Activated effector memory CD4-positive, alpha-beta T cell treated with Interleukin-2 at 50 U/mL for 16 hours (primary cell): ENCODE measurements around the gene ZNF578.
"Not testable (repeated sequence)": the region's sequence is repeated elsewhere in the genome, so short reads cannot be mapped to it uniquely, and the experiment has no call there.

Source experiments
- DNase-seq: peaks from one replicate; pipeline ENCODE4 v3.0.0-alpha.2; 2020

The ZNF578 gene

DNA sequence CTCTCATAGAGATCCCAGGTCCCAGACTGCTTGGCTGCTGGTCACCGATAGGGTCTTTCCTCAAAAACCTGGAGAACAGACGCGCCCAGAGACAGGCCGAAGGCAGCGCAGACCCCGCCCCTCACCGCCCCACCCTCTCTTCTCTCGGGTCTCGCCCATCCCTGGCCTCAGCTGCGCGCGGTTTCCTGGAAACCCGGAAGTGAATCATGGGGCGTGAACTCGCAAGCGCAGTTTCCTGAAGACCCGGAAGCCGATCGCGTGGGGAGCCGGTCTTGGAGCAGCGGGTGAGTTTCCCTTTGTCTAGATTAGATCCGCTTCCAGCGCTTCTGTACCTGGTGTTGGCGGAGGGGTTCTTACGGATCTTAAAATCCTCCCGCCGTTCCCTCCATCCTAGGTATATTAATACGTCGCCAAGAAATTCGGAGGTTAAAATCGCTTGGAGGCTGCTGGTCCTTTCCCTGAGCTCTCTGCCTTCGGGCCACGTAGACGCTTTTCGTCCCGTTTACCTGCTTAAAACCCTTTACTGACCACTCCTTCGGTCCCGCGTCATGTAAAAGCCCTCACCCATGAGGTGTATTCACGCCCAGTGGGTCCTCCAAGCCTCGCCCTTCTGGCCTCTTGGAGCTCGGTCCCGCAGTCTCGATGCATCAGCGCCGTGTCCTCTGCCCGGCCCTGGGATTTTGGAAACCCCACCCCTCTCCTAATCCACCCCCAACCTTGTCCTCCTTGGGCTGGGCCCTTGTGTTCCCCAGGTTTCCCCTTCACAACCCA, at the start of gene ZNF578:
TSS of gene ZNF578 (plus strand) at position 230 of the 771 bp plus-strand sequence. CDS start 48,293 bp downstream, outside the sequence.
- peak; percentile 45 for DNase-seq

DNA sequence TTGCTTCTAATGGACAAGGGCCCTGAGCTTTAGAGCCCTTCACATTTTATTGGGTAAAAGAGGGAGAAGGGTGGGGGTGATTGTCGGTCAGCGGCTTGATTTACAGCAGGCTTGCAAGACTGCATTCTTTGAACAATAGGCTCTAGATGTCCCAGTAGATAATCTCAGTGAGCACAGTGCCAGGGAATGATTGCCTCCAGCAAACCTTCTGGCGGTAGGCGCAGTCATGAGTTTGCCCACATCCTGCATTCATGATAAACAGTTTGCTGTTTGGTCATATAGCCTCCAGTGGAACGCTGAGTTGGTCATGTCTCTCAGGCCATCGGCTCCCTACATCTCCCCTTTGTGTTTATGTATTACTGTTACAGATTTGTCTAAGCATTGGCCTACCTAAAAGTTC, 43.1 kb upstream of the ZNF578 start:
- no peak for DNase-seq

DNA sequence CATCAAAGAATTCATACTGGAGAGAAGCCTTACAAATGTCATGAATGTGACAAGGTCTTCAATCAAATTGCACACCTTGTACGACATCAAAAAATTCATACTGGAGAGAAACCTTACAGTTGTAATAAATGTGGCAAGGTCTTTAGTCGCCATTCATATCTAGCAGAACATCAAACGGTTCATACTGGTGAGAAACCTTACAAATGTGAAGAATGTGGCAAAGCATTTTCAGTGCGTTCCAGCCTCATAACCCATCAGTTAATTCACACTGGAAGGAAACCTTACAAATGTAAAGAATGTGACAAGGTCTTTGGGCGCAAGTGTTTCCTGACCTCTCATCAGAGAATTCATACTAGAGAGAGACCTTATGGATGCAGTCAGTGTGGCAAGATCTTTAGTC, 37.6 kb upstream of the ZNF578 start:
- DNase-seq: no peak

DNA sequence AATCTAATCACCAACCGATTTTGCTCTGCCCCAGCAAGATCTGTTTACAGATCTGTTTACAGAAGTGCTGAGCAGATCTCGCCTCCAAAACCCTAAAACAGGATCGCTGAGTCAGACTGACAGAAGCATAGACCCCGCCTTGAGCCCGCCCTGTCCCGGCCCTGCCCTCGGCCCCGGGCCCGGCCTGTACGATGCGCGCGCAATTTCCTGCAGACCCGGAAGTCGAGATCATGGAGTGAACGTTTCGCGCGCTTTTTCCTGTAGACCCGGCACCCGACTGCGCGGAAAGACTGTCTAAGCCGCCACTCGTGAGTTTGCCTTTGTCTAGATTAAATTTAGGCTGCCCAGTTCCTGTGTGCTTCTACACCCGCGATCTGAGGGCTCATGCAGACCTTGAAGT, 24.4 kb upstream of the ZNF578 start, which contains the start of gene ZNF534:
TSS of gene ZNF534 (plus strand) at position 212 of the 400 bp plus-strand sequence. CDS start 2,327 bp downstream, outside the sequence.
- no peak for DNase-seq

DNA sequence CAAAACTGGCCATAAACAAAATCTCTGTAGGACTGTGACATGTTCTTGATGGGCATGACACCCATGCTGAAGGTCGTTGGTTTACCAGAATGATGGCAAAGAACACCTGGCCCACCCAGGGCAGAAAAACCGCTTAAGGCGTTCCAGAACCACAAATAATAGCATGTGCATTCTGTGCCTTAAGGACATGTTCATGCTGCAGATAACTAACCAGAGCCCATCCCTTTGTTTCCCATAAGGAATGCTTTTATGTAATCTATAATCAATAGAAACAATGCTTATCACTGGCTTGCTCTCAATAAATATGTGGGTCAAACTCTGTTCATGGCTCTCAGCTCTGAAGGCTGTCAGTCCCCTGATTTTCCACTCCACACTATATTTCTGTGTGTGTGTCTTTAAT, 11.2 kb upstream of the ZNF578 start:
- no peak for DNase-seq

DNA sequence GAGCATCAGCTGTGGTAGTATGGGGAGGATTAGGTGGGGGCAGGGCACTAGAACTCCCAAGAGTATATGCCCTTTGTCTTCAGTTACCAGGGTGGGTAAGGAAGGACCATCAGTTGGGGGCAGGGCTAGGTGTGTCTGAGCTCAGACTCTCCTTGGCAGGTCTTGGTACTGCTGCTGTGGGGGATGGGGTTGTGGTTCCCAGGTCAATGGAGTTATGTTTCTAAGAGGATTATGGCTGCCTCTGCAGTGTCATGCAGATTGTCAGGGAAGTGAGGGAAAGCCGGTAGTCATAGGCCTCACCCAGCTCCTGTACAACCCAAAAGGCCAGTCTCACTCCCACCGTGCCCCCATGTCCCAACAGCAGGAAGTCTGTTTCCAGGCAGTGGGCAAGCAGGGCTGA, 8.8 kb upstream of the ZNF578 start:
- no peak for DNase-seq

DNA sequence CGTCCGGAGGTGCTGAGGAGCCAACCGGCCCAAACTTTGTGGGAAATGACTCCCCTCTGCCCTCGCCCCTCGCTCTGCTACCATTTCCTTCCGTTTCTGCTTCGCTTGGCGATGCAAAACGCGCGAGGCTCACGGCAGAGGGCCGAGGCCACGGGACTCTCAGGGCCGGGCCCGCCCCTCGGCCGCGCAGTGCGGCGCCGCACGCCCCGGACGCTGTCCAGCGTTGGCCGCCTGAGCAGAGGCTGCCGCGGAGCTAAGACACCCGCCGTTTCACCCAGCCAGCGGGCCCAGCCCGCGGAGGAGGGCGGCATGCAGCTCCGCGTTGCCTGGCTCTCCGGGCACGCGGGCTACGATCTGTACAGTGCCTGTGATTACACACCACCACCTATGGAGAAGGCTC, 2.1 kb upstream of the ZNF578 start:
- no peak for DNase-seq

DNA sequence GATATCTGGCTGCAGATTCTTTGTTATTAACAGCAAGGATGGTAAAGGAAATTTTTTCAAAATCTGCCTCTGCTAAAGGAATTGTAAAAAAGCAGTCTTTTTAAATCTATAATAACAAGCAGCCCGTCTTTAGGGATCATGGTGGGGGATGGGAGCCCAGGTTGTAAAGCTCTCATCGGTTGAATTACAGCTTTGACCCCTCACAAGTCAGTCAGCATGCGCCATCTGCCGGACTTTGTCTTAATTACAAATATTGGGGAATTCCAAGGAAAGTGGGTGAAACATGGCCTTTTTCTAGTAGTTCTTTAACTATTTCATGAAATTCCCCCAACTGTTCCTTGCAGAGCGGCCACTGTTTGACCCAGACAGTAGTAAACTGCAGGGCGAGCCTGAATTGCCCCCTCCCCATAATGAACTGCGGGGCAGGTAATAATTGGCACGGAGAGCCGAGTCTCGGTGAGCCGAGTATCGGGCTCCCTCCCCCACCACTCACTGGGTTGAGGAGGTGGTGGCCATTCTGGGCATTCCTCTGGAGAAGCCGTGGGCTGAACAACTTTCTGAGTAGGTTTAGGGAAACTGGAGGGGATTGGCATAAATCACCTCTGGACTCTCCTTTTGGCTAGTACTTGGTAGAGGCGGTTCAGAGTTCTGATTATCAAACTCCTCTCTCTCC, 11.6 kb downstream of the ZNF578 start:
- no peak for DNase-seq

DNA sequence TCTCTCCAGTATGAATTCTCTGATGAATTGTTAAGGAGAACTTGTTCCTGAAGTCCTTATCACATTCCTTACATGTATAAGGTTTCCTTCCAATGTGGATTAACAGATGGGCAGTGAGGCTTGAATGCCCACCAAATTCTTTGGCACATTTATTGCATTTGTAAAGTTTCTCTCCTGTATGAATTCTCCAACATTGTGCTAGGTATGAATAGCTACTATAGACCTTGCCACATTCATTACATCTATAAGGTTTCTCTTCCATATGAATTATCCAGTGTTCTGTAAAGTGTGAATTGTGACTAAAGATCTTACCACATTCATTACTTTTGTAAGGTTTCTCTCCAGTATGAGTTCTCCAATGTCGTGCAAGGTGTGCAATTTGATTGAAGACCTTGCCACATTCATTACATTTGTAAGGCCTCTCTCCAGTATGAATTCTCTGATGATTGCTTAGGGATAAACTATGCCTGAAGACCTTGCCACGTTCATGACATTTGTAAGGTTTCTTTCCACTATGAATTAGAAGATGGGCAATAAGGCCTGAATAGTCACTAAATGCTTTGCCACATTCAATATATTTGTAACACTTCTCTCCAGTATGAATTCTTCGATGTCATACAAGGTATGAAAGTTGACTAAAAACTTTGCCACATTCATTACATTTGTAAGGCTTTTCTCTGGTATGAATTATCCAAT, 20.4 kb downstream of the ZNF578 start:
- no peak for DNase-seq

DNA sequence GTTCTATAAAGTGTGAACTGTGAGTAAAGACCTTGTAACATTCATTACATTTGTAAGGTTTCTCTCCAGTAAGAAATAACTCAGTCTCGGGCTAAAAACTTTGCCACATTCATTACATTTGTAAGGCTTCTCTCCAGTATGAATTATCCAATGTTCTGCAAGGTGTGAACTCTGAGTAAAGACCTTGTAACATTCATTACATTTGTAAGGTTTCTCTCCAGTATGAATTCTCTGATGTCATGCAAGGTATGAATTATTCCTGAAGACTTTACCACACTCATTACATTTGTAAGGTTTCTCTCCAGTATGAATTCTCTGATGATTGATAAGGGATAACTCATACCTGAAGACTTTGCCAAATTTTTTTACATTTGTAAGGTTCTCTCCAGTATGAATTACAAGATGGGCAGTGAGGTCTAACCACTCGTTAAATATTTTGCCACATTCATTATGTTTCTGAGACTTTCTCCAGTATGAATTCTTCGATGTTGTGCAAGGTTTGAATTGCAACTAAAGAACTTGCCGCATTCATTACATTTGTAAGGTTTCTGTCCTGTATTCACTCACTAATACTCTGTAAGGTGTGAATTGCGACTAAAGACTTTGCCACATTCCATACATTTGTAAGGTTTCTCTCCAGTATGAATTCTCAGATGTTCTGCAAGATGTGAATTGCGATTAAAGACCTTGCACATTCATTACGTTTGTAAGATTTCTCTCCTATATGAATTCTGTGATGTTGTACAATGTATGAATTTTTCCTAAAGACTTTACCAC, 21.2 kb downstream of the ZNF578 start:
- DNase-seq: no peak

DNA sequence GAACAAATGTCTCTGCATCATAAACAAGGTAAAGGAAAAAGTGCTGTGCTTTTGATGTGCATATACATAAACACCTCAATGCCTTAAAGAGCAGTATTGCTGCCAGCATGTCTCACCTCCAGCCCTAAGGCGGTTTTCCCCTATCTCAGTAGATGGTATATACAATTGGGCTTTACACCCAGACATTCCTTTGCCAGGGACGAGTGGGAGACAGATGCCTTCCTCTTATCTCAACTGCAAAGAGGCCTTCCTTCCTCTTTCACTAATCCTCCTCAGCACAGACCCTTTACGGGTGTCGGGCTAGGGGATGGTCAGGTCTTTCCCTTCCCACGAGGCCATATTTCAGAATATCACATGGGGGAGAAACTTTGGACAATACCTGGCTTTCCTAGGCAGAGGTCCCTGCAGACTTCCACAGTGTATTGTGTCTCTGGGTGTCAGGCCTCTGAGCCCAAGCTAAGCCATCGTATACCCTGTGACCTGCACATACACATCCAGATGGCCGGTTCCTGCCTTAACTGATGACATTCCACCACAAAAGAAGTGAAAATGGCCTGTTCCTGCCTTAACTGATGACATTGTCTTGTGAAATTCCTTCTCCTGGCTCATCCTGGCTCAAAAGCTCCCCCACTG, 30.9 kb downstream of the ZNF578 start:
- not testable (repeated sequence) for DNase-seq

DNA sequence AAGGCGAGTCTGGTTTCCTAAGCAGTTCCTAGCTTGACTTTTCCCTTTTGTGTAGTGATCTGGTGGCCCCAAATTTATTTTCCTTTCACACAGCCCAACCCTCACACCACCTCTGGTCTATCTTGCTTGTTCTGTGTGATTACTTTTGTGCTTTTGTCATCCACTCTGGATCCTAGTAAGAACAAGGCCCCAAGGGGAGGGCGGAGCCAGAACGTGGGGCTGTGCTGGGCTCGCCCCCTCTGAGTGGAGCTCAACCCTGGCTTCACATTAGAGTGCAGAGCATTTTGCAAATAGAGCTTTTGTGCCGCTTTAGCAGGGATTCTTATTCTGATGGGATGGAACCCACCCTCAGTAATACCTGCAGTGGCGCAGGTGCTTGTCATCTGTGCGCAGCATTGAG, 31.7 kb downstream of the ZNF578 start:
- not testable (repeated sequence) for DNase-seq

DNA sequence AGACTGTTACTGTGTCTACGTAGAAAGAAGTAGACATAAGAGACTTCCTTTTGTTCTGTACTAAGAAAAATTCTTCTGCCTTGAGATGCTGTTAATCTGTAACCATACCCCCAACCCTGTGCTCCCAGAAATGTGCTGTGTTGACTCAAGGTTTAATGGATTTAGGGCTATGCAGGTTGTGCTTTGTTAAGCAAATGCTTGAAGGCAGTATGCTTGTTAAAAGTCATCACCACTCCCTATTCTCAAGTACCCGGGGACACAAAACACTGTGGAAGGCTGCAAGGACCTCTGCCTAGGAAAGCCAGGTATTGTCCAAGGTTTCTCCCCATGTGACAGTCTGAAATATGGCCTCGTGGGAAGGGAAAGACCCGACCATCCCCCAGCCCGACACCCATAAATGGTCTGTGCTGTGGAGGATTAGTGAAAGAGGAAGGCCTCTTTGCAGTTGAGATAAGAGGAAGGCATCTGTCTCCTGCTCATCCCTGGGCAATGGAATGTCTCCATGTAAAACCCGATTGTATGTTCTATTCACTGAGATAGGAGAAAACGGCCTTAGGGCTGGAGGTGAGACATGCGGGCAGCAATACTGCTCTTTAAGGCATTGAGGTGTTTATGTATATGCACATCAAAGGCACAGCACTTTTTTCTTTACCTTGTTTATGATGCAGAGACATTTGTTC, 32.3 kb downstream of the ZNF578 start:
- DNase-seq: not testable (repeated sequence)

DNA sequence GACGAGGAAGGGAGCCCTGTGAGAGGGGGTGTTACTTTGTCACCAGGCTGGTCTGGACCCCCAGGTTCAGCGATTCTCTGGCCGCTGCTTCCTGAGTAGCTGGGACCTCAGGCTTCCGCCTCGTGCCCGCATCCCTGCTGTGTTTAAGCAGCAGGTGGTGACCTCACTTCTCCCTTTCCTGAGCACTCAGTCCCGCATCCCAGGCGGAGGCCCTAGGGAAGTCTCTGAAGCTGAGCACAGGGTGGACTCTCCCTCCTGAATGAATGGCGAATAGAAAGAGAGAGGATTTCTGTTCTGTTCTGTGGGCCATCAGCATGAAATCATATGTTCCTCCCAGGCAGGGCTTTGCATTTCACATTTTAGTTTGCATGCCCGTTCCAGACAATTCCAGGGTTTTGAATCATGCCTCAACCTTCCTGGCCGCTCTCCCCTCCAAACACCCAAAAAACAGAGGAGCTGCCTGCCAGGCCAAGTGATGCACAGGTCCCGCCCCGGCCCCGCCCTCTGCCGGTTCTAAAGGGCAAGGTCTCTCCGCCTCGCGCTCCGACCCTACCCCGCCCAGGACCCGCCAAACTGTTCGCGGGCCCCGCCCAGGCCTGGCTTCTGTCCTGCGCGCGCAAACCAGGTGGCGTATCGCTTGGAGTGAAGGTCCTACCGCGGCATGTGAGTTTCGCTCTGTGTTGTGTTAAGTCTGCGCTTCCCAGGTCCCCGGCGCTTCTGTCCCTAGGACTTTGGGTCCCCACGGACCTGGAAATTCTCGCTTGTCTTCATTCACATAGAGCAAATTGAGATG, 39.0 kb downstream of the ZNF578 start:
- DNase-seq: no peak

DNA sequence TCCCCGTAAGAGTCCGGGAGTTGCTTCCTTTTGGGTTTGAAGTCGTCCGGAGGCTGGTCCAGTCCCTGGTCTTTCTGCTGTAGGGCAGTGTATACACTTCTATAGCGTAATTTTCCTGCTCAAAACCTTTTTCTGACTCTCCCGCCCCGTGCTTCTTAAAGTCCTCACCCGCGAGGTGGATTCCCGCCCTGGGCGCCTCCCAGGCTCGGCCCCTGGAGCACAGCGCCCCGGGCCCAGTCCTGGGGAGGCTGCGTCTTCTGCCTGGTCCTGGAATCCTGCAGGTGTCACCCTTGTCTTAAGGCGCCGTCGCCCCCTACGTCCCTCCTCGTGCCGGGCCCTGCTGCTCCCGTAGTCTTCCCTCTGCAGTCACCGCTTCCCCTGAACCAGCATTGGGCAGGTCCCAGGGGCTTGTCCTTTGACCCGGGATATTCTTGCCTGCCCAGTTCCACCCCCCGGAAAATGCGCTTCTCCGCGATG, 39.7 kb downstream of the ZNF578 start:
- DNase-seq: no peak

DNA sequence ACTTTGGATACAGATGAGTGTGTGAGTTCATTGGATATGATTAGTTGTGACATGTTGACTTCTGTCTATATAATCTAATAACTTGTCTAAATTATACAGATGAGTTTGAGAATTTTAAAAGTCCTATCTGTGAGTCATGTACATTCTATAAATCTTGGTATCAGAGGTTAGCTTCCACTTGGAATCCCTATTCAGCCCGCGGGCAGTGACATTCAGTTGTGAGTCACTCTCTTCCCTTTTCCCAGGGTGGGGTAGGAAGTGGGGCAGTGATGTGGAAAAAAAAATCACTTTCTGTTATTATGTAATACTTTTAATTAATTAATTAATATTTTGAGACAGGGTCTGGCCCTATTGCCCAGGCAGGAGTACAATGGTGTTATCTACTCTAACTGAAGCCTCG, 41.2 kb downstream of the ZNF578 start:
- no peak for DNase-seq

DNA sequence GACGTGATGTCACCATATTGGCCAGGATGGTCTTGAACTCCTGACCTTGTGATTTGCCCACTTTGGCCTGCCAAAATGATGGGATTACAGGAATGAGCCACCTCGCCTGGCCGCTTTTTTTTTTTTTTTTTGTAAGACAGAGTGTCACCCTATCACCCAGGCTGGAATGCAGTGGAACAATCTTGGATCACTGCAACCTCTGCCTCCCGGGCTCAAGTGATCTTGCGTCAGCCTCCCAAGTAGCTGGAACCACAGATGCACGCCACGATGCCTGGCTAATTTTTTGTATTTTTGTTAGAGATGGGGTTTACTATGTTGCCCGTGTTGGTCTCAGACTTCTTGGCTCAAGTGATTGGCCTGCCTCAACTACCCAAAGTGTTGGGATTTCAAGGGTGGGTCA, 45.2 kb downstream of the ZNF578 start:
- DNase-seq: no peak

DNA sequence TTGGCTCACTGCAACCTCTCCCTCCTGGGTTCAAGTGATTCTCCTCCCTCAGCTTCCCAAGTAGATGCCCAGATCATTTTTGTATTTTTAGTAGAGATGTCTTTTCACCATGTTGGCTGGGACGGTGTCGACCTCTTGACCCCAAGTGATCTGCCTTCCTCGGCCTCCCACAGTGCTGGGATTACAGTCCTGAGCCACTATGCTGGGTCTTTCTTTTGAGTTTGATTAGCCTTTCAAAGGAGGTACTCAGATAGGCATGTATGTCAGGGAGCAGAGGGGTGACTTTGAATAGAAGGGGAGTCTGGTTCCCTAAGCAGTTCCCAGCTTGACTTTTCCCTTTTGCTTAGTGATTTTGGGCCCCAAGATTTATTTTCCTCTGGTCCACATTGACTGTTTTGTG, 47.1 kb downstream of the ZNF578 start:
- DNase-seq: not testable (repeated sequence)

DNA sequence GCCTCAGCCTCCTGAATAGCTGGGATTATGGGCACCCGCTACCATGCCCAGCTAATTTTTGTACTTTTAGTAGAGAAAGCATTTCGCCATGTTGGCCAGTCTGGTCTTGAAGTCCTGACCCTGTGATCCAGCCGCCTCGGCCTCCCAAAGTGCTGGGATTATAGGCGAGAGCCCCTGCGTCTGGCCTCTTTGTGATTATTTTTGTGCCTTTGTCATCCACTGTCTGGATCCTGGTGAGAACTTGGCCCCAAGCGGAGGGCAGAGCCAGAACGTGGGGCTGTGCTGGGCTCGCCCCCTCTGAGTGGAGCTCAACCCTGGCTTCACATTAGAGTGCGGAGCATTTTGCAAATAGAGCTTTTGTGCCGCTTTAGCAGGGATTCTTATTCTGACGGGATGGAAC, 47.6 kb downstream of the ZNF578 start:
- not testable (repeated sequence) for DNase-seq

DNA sequence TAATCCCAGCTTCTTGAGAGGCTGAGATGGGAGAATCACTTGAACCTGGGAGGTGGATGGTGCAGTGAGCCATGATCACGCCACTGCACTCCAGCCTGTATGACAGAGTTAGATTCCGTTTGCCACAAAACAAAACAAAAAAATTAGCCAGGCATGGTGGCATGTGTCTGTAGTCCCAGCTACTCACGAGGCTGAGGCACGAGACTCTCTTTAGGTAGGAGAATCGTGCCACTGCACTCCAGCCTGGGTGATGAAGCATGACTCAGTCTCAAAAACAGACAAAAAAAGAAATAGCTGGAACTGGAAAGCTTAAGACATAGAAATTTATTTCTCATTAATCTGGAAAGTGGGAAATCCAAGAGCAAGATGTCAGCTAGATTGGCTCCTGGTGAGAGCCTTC, 53.9 kb downstream of the ZNF578 start:
- DNase-seq: no peak

DNA sequence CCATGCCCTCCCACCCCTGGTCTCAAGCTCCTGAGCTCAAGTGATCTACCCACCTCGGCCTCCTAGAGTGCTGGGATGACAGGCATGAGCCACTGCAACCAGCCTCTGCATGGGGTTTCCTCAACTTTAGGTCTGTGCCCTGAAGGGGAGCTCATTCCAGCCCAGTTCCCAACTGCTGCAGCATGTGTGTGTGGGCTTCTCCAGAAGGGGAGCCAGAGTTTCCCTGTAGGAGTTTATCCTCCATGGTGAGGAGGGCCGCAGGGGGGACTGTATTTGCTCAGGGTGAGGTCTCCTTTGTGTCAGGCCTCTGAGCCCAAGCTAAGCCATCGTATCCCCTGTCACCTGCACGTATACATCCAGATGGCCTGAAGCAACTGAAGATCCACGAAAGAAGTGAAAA, 62.8 kb downstream of the ZNF578 start:
- no peak for DNase-seq
